DND-41 (cell line): ENCODE results near the gene ACSL3.
A peak's percentile ranks its signal among the peaks of the same experiment; 100 is the strongest.

ENCODE experiments used
- ATAC-seq: fragments of 200-7000 bp; cut with Tn5 transposase; 3 replicates; pipeline ENCODE4 v1.9.1; 2021; ENCODE audit warnings: low read depth; ENCODE audit not compliant: insufficient read depth
- DNase-seq: peaks from one replicate; pipeline ENCODE4 v3.0.0-alpha.2; 2020
- H2AFZ ChIP-seq: 2 replicates; pipeline ENCODE4 v1.6.0; 2012; ENCODE audit warnings: low read depth, low read length
- H3K27ac ChIP-seq: 2 replicates; pipeline ENCODE4 v1.5.1; 2012; ENCODE audit warnings: low read length, inconsistent platforms
- H3K27me3 ChIP-seq: fragments of 200-600 bp; sonication (generic); 2 replicates; pipeline ENCODE4 v1.6.0; 2012; ENCODE audit warnings: low read length, mild to moderate bottlenecking, inconsistent platforms; ENCODE audit not compliant: insufficient read depth, poor library complexity
- H3K36me3 ChIP-seq: 2 replicates; pipeline ENCODE4 v1.5.1; 2012; ENCODE audit warnings: low read length, inconsistent platforms; ENCODE audit not compliant: insufficient read depth
- H3K4me1 ChIP-seq: 2 replicates; pipeline ENCODE4 v1.5.1; 2012; ENCODE audit warnings: mild to moderate bottlenecking, low read length; ENCODE audit not compliant: insufficient read depth
- H3K4me2 ChIP-seq: 2 replicates; pipeline ENCODE4 v1.6.0; 2012; ENCODE audit warnings: mild to moderate bottlenecking, moderate library complexity, low read length, inconsistent platforms; ENCODE audit not compliant: insufficient read depth
- H3K4me3 ChIP-seq, 2 experiments: fragments of 200-600 bp in 1 of 2; shearing (Covaris generic) in 1 of 2; 2 replicates each; pipeline ENCODE4 v1.5.1; 2012 to 2016; ENCODE audit warnings: inconsistent platforms in 2 of 2, low read length in 2 of 2, mild to moderate bottlenecking in 2 of 2, low read depth in 1 of 2, moderate library complexity in 1 of 2
- H3K79me2 ChIP-seq: 2 replicates; pipeline ENCODE4 v1.6.0; 2012; ENCODE audit warnings: low read length, inconsistent platforms; ENCODE audit not compliant: insufficient read depth
- H3K9ac ChIP-seq: 2 replicates; pipeline ENCODE4 v1.6.0; 2012; ENCODE audit warnings: low read depth, mild to moderate bottlenecking, inconsistent platforms, low read length, moderate library complexity
- H3K9me3 ChIP-seq: 2 replicates; pipeline ENCODE4 v1.5.1; 2012; ENCODE audit warnings: low read length, moderate library complexity, mild to moderate bottlenecking, inconsistent platforms; ENCODE audit not compliant: insufficient read depth, severe bottlenecking
- H4K20me1 ChIP-seq: 2 replicates; pipeline ENCODE4 v1.6.0; 2012; ENCODE audit warnings: low read length; ENCODE audit not compliant: insufficient read depth
- CTCF ChIP-seq: IDR thresholded peaks from 2 replicates; pipeline ENCODE4 v1.5.1; 2012; ENCODE audit warnings: borderline replicate concordance, low read length, moderate library complexity, mild to moderate bottlenecking; ENCODE audit not compliant: poor library complexity, severe bottlenecking; ENCODE audit errors: extremely low read depth
- EZH2 ChIP-seq: IDR thresholded peaks from 3 replicates; pipeline ENCODE4 v1.6.1; 2012; ENCODE audit warnings: borderline replicate concordance, low read depth, mild to moderate bottlenecking, moderate library complexity, low read length, inconsistent platforms; ENCODE audit not compliant: severe bottlenecking

The ACSL3 gene

GRCh38 chr2:222862909-222863544, 2.2 kb downstream of the ACSL3 start:
- Histone ChIP-seq H3K4me1 (peaks cover 45% of the 10 kb centered on the region), H4K20me1 (peaks cover 59% of the 10 kb centered on the region), H3K4me2 (peak overlapping the region; percentile 82), H3K27me3 (no peaks in the 10 kb centered on the region), H3K27ac (peak overlapping the region; percentile 12; the same call in 1 of the 2 replicates), H3K4me3 (peak overlapping the region in 1 of 2 experiments; percentile 94; a peak in 2 of 4 replicates), H3K79me2 (peaks cover 72% of the 10 kb centered on the region), H3K36me3 (peaks cover 5% of the 10 kb centered on the region; the same call in 1 of the 2 replicates), H3K9me3 (no peaks in the 10 kb centered on the region), H2AFZ (no peak overlapping the region), H3K9ac (peak overlapping the region; percentile 97; the same call in 1 of the 2 replicates)
- DNase-seq (no peak), ATAC-seq (no peak)
- TF ChIP-seq EZH2 (no peak), CTCF (no peak)

GRCh38 chr2:222864296-222864695, 3.5 kb downstream of the ACSL3 start:
- Histone ChIP-seq H3K9me3 (no peaks in the 10 kb centered on the region), H3K27ac (0 out of 2 replicates have a peak overlapping the region, but pooled peaks have one; percentile 34), H3K79me2 (peaks cover 85% of the 10 kb centered on the region), H4K20me1 (peaks cover 71% of the 10 kb centered on the region), H3K4me2 (peak overlapping the region; percentile 82), H2AFZ (no peak overlapping the region), H3K4me3 (peak overlapping the region in 1 of 2 experiments; percentile 37; a peak in 1 of 4 replicates), H3K27me3 (no peaks in the 10 kb centered on the region), H3K36me3 (peaks cover 5% of the 10 kb centered on the region; the same call in 1 of the 2 replicates), H3K9ac (no peak overlapping the region), H3K4me1 (peaks cover 45% of the 10 kb centered on the region)
- no peak for ATAC-seq
- DNase-seq, result no peak
- TF ChIP-seq CTCF (no peak), EZH2 (no peak)

- no peaks in the 10 kb centered on the region for H3K27me3 ChIP-seq
- peak overlapping the region; percentile 82; the same call in 1 of the 2 replicates for H3K4me2 ChIP-seq
- H3K36me3 ChIP-seq, result peaks cover 5% of the 10 kb centered on the region; the same call in 1 of the 2 replicates
- DNase-seq (no peak), ATAC-seq (no peak)
- TF ChIP-seq CTCF (no peak), EZH2 (no peak)
- no peaks in the 10 kb centered on the region for H3K9me3 ChIP-seq
- H3K27ac ChIP-seq, result 0 out of 2 replicates have a peak overlapping the region, but pooled peaks have one; percentile 3
- peaks cover 95% of the 10 kb centered on the region for H3K79me2 ChIP-seq
- H3K9ac ChIP-seq, result no peak overlapping the region
- peaks cover 39% of the 10 kb centered on the region for H3K4me1 ChIP-seq
- no peak overlapping the region for H3K4me3 ChIP-seq
- H4K20me1 ChIP-seq, result peaks cover 80% of the 10 kb centered on the region
- no peak overlapping the region for H2AFZ ChIP-seq
Observed at GRCh38 chr2:222865301-222865700, 4.5 kb downstream of the ACSL3 start.
